SKM-1 (cell line): ENCODE measurements around the gene TPM4.
"Not testable (repeated sequence)": the region's sequence is repeated elsewhere in the genome, so short reads cannot be mapped to it uniquely, and the experiment has no call there.

Experiments used
- DNase-seq: peaks from one replicate; lab custom pipeline; 2025; ENCODE audit not compliant: unreplicated experiment; lab: John Stamatoyannopoulos, UW

TPM4 gene

GRCh38 chr19:16095071-16095571 is 18.8 kb downstream of the TPM4 start:
- no peak for DNase-seq

GRCh38 chr19:16096280-16096855 is 20.1 kb downstream of the TPM4 start:
- DNase-seq: no peak

- no peak for DNase-seq
Observed at GRCh38 chr19:16098416-16098768, 22.1 kb downstream of the TPM4 start.

GRCh38 chr19:16098821-16099220 is 22.5 kb downstream of the TPM4 start:
- DNase-seq: no peak

- not testable (repeated sequence) for DNase-seq
Observed at GRCh38 chr19:16099314-16099965, 23.1 kb downstream of the TPM4 start.

- no peak for DNase-seq
Observed at GRCh38 chr19:16100524-16100923, 24.2 kb downstream of the TPM4 start.

GRCh38 chr19:16104722-16105121 is 28.4 kb downstream of the TPM4 start:
- no peak for DNase-seq

GRCh38 chr19:16106121-16106520 is 29.8 kb downstream of the TPM4 start:
- no peak for DNase-seq

GRCh38 chr19:16111160-16111908 is 35.0 kb downstream of the TPM4 start, which contains the start of gene RAB8A:
Gene RAB8A, plus strand, starts transcription at chr19:16111889. Its CDS starts 13 bp downstream, at chr19:16111902.
- peak; percentile 97 for DNase-seq

- DNase-seq: no peak
Observed at GRCh38 chr19:16111909-16112752, 35.8 kb downstream of the TPM4 start.

- no peak for DNase-seq
Observed at GRCh38 chr19:16112778-16113177, 36.5 kb downstream of the TPM4 start.

- no peak for DNase-seq
Observed at GRCh38 chr19:16113727-16114126, 37.4 kb downstream of the TPM4 start.

GRCh38 chr19:16115301-16116039 is 39.2 kb downstream of the TPM4 start:
- DNase-seq: no peak

GRCh38 chr19:16116067-16116466 is 39.8 kb downstream of the TPM4 start:
- no peak for DNase-seq

- DNase-seq: no peak
Observed at GRCh38 chr19:16117594-16118033, 41.3 kb downstream of the TPM4 start.

GRCh38 chr19:16118489-16119033 is 42.3 kb downstream of the TPM4 start:
- DNase-seq: peak; percentile 89

GRCh38 chr19:16119075-16119857 is 43.0 kb downstream of the TPM4 start:
- DNase-seq: peak; percentile 22

GRCh38 chr19:16121141-16121540 is 44.8 kb downstream of the TPM4 start:
- no peak for DNase-seq

GRCh38 chr19:16121967-16122366 is 45.7 kb downstream of the TPM4 start:
- DNase-seq: no peak
